22Rv1 (cell line): ENCODE measurements around the gene DENND1A.

Experiments used
- H3K27ac ChIP-seq: fragments of 450-650 bp; 2 replicates; pipeline ENCODE4 v1.5.1; 2017
- ZFX ChIP-seq: fragments of 450-650 bp; IDR thresholded peaks from 2 replicates; pipeline ENCODE4 v1.6.1; 2017; ENCODE audit warnings: antibody characterized with exemption, borderline replicate concordance
- TF ChIP-seq, protein P1 (sequence below): fragments of 450-650 bp; IDR thresholded peaks from 2 replicates; pipeline ENCODE4 v1.5.1; 2017; ENCODE audit warnings: mild to moderate bottlenecking

The DENND1A gene

DNA sequence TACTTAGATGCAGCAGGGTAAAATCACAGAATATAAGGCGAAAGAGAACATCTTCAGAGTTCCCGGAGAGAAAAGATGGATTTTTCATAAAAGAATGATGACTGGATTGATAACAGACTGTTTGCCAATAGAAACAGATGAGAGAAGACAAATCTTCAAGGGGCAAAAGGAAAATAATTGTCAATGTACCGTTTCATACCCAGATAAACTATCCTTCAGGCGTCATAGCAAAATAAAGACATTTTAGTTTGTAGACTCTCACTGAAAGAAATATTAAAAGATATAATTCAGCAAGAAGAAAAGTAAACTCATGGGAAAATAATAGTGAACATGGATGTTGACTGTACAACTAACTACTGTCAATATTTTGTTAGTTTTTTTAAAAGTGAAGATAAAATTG lies 399.7 kb downstream of the DENND1A start:
- TF ChIP-seq ZFX: no peak
- TF ChIP-seq, protein P1, sequence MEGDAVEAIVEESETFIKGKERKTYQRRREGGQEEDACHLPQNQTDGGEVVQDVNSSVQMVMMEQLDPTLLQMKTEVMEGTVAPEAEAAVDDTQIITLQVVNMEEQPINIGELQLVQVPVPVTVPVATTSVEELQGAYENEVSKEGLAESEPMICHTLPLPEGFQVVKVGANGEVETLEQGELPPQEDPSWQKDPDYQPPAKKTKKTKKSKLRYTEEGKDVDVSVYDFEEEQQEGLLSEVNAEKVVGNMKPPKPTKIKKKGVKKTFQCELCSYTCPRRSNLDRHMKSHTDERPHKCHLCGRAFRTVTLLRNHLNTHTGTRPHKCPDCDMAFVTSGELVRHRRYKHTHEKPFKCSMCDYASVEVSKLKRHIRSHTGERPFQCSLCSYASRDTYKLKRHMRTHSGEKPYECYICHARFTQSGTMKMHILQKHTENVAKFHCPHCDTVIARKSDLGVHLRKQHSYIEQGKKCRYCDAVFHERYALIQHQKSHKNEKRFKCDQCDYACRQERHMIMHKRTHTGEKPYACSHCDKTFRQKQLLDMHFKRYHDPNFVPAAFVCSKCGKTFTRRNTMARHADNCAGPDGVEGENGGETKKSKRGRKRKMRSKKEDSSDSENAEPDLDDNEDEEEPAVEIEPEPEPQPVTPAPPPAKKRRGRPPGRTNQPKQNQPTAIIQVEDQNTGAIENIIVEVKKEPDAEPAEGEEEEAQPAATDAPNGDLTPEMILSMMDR: no peak
- no peak overlapping the region for H3K27ac ChIP-seq

DNA sequence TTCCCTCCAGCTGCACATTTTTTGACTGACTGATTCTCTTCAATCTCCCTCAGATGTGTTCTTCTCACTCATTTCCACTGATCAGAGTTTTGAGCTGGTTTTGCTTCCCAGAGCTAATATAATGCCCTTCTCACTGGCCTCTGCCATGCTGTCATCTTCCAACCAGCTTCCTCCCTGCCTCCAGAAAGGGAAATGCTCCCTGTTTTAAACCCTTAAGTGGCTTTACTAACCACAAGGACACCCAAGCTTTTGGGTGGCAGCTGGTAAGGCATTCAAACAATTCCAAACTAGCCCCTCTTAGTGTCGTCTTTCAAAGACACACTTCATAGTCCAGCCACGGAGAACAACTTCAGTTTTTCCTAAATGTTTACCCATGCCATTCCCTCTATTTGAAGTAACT lies 401.4 kb downstream of the DENND1A start:
- TF ChIP-seq, protein P1: no peak
- TF ChIP-seq ZFX: no peak
- no peak overlapping the region for H3K27ac ChIP-seq

DNA sequence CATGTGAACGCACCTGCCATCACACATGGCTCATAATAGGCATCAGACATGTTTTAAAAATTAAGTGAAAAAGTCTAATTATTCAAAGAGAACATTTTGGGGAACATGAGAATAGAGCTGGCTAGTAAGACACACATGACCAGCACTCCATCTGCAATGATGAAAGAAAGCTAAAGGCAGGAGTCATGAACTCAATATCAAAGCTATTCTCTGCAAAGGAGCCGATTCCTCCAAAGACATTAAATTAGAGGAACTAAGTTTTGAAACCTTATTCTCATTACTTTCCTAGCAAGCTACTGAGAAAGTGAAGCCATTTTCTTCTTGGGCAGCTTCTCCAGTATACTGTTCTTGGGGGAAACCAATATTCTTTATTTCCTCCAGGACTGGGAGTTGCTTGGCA lies 401.9 kb downstream of the DENND1A start:
- H3K27ac ChIP-seq: no peak overlapping the region
- TF ChIP-seq ZFX: no peak

DNA sequence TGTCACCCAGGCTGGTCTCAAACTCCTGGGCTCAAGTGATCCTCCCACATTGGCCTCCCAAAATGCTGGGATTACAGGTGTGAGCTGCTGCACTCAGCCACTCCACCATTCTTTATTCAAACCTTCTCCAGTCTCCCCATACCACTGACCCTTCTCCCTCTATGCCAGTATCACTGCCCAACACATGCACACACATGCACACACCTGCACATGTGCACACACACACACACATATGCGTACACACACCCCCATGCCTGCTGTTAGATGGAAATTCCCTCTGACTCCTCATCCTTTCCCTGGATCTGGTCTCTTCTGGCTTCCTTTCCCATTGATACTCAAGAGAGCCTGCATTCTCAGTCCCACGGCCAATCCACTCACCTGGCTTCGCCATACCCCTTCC lies 404.0 kb downstream of the DENND1A start:
- no peak for TF ChIP-seq ZFX
- TF ChIP-seq, protein P1: no peak
- no peak overlapping the region for H3K27ac ChIP-seq

DNA sequence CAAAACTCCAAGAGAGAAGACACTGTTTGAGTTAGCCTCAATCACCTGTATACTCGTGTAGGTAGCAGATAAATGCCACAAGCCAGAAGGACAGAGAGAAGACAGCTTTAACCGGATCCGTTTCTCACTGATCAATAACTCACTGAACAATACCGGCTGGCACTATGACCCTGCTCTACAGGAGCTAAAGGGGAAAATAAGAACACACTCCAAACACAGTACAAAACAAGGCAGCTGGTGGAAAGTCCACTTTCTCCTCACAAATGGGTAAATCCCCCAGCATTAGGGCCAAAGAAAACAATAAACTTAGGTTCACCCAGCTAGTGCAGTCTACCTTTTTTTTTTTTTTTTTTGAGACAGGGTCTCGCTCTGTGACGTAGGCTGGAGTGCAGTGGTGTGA lies 404.5 kb downstream of the DENND1A start:
- no peak for TF ChIP-seq ZFX
- TF ChIP-seq, protein P1: no peak
- no peak overlapping the region for H3K27ac ChIP-seq

GRCh38 chr9:123524866-123525265 lies 405.1 kb downstream of the DENND1A start:
- no peak overlapping the region for H3K27ac ChIP-seq
- no peak for TF ChIP-seq ZFX
- TF ChIP-seq, protein P1: no peak

DNA sequence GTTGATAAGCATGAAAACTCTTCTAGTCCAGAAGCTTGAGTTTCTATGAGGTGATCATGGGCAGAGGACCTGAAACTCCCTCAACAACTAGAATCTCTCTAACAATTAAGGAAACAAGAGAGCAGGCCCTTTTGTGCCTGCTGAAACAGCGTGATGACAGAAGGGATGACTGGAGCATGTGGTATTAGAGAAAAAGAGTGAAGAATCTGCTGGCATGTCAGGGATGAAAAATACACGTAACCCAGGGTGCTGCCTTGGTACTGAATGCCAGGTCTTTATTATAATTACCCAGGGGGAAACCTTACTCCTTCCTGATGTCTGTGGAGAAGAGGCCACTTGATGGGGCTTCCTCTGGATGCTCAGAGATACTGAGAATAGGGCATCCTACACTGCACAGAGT lies 406.1 kb downstream of the DENND1A start:
- no peak overlapping the region for H3K27ac ChIP-seq
- TF ChIP-seq ZFX: no peak
- TF ChIP-seq, protein P1: no peak

DNA sequence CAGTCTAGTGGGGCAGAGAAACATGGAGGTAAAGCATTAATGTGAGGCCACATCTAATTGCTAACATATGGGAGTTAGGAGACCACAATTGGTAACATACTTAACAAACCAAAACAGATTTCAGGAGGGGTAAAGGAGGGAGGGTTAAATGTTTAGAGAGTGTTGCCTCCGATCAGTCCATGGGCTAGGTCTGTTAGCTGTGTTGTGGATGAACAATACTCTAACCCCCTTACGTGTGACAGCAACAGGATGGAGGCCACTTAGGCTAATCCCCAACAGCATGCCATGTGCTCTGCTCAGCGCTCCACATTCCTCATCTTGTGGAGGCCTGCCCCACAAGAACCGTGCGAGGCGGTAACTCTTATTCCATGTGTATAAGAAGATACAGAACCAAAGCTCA lies 406.9 kb downstream of the DENND1A start:
- TF ChIP-seq, protein P1: no peak
- no peak for TF ChIP-seq ZFX
- no peak overlapping the region for H3K27ac ChIP-seq
